Middle frontal gyrus (tissue), 1 donor: ENCODE measurements around the gene ABTB2.
"Not testable (repeated sequence)": the region's sequence is repeated elsewhere in the genome, so short reads cannot be mapped to it uniquely, and the experiment has no call there.

Experiments
- DNase-seq: peaks from one replicate; pipeline ENCODE4 v3.0.0-alpha.2; 2015; ENCODE audit warnings: low spot score; ENCODE audit errors: extremely low spot score

The ABTB2 gene

DNA sequence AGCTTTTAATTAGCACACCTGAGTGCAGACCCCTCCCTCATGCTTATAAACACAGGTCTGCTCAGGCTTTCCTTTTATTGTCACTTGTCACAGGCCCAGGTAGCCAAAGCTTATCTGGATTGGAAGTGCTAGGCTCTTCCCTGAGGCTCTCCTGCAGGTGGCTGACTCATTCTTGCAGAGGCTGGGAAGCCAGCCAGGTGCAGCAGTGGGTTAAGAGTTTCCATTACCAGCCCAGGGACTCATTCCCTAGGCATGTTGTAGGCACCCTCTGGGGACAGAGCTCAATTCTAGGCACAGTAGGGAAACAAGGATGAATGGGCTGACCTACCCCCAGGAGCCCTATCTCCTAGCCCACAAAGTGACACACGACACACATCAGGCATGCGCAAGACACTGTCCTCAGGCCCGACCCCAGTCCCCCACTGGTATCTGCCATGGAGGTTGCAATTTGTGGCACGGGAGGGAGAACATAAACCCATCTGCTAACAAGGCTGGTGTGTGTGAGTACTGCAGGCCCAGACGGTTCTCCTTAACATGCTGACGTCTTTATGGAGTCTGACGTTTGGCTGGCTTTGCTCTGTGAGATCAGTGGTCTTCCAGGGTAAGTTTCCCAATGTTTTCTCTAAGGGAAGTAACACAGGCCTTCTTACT is 94.2 kb downstream of the ABTB2 start:
- DNase-seq = no peak

DNA sequence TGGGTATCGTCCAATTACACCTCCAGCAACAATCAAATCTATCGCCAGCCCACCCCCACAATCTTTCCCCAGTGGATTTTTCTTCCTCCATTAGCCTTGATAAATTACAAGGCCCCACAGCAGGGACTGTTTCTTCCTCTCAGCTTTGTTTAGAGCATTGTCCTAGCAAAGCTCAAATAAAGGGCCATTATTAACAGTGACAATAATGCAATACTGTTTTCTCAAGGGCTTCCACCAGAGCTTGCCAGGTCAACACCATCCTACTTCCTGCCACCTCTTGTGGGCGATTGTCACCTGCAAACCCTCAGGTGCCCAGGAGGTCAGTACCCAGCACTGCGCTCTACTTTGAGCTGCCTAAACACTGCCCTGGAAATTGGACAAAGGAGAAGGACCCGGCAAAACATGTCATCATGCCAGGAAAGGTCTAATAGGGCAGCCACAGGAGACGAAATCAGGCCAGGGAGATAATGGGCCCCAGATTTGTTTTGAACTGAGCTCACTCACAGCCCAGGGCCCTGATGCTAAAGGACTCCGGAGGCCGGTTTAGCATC is 95.2 kb downstream of the ABTB2 start:
- peak; percentile 50 for DNase-seq

DNA sequence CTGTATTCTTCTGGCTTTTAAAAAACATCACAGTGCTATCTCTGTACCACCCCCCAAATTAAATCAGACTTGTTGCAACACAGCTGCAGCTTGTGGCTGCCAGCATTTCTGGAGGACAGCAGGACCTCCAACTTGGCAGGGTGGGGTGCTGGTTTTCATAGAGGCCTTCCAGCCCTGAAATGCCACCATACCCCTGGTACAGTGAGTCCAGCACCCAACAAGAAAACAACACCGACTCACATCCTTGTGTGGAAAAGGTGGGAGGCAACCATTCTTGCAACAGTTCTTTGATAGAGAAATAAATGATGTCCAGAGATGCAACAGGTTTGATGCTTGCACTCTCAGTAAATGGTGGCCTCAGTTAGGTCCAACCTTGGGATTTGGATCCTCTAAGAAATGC is 96.0 kb downstream of the ABTB2 start:
- no peak for DNase-seq

- no peak for DNase-seq
Observed at GRCh38 chr11:34261095-34261494, 96.7 kb downstream of the ABTB2 start.

GRCh38 chr11:34260072-34260575 is 97.7 kb downstream of the ABTB2 start:
- no peak for DNase-seq

DNA sequence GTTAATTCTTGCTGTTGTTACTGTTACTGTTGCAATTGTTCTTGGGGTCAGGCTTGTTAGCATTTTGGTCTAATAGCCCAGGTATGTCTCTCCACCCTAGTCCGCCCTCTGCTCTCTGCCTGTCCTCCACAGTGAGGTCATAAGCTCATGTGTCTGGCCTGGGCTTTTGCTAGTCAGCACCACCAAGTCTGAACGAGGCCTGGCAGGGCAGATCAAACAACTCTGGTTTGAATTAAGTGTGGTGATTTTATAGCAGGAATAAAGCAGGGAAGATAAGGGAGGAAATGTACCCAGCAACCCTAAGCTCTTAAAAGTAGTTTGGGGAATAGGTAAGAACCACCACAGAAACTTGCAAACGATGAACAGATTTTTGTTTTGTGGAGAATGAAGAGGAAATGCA is 98.7 kb downstream of the ABTB2 start:
- no peak for DNase-seq

- no peak for DNase-seq
Observed at GRCh38 chr11:34256626-34257025, 101.2 kb downstream of the ABTB2 start.

DNA sequence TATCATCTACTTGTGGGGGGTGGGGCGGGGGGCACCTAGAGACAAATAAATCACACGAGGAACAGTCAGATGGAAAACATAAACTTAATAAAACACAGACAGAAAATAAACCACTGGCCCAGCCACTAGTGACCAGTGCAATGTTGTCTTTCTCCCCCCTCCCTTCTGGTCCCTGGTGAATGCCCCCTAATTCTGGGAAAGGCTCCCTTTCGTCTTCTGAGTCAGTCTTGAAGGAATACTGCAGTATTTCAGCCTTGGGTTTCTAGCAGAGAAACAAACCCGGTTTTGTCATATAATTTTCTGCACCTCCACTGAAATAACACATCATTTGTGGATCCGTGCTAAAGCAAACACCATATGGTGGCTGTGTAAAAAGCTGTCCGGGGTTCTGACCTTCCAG is 101.7 kb downstream of the ABTB2 start:
- DNase-seq = no peak

GRCh38 chr11:34255101-34255500 is 102.7 kb downstream of the ABTB2 start:
- DNase-seq = no peak

GRCh38 chr11:34254011-34254410 is 103.8 kb downstream of the ABTB2 start:
- DNase-seq = no peak

DNA sequence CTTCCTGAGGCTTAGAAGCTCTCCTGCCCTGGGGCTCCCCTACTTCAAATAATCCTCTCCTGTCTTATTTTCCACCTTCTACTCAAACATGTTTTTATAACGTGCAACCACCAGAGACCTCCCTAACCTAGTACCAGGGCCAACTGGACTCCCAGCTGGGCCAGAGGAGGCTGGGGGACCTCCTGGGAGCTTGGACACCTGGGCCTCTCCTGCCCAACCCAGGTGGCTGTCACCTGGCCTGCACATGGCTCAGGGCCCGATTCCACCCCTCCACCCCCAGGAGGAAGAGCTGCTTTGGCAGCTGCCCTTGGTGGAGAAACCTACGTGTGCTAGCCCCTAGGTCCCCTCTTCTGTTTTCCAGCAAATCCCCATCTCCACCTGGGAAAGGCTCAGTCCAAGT is 105.2 kb downstream of the ABTB2 start:
- DNase-seq = no peak

DNA sequence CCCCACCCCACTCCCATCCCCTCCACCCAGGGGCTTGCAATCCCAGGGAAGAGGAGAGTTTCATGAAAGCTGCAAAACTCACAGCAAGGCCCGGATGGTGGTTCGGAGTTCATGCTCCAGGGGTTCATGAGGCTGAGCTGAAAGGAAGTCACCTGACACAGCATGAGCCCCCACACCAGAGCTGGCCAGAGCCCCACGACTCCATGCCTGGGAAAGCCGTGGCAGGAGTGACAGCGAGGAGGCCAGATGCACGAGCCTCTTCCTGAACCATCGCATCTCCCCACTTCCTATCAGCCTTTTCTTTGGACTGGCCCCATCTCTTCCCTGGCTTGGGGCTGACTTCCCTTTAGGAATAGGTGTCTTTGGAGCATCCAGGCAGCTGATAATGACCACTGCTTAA is 105.8 kb downstream of the ABTB2 start:
- no peak for DNase-seq

DNA sequence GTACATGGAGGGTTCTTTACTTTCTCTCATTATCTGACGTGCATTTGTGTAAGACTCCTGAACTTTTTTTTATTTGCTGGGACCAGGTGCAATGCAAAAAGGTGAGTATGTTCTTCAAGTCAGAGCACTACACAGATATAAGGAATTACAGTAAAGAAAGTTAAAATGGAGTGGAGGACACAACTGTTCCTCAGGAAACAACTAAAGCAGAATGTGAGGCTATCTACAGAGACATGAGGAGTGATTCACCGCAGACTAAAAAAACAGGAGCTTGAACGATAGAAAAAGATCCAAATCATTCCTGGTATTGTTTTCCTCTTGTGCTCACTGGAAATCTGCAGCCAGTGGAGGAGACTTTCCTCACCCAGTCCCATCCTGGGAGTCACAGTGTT is 106.2 kb downstream of the ABTB2 start:
- no peak for DNase-seq

DNA sequence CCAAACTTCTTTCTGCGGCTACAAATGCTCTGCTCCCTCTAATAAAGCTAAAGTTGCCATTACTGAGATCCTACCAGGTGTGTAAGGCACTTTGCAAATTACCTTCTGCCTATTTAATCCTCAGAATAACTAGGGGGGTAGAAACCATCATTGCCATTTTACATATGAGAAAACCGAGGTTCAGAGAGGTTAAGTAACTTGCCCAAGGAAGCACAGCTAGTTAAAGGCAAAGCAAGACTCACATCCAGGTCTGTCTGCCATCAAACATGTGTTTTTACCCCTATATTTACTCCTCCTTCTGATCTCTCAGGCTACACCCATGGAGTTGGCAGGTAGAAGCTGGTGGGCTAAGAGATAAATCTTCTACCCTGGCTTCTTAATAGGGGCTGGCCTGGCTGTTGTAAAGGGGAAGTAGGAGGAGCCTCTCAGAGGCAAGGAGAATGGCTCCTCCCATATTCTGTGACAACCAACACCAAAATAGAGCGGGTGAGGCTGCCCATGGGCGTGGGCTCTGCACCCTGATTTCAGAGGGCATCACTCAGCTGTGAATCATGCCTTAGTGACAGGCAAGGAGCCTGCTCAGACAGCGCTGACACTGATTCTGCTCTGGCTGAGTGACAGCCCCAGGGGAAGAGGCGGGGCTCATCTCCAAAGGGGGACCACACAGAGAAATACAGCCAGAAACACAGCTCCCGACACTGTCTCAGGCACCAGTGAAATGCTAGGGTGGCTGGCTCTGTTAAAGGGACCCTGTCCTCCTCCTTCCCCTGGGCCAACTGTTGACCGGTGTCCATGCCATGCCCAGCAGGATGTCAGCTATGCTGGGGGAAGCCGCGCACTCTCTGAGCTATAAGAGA is 106.8 kb downstream of the ABTB2 start:
- DNase-seq = no peak

GRCh38 chr11:34250211-34250610 is 107.6 kb downstream of the ABTB2 start:
- DNase-seq = no peak

- no peak for DNase-seq
Observed at GRCh38 chr11:34249439-34249838, 108.4 kb downstream of the ABTB2 start.

GRCh38 chr11:34246511-34246910 is 111.3 kb downstream of the ABTB2 start:
- DNase-seq = not testable (repeated sequence)

DNA sequence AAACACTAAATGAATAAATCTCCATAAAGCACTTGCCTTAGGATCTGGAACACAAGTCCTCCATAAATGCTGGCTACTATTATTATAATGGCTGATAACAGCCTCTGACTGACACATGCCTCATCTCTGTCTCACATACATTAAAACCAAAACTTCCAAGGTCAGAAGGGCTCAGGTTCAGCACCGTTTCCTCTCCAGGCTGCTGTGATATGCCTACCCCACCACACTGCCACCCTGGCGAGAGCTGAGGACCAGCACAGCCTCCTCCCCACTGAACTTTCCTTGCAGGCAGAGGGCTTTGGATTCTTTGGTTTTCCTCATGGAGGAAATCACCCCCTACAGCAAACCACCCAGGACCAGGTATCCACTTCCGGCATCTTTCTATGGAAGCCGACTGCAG is 112.8 kb downstream of the ABTB2 start:
- no peak for DNase-seq

DNA sequence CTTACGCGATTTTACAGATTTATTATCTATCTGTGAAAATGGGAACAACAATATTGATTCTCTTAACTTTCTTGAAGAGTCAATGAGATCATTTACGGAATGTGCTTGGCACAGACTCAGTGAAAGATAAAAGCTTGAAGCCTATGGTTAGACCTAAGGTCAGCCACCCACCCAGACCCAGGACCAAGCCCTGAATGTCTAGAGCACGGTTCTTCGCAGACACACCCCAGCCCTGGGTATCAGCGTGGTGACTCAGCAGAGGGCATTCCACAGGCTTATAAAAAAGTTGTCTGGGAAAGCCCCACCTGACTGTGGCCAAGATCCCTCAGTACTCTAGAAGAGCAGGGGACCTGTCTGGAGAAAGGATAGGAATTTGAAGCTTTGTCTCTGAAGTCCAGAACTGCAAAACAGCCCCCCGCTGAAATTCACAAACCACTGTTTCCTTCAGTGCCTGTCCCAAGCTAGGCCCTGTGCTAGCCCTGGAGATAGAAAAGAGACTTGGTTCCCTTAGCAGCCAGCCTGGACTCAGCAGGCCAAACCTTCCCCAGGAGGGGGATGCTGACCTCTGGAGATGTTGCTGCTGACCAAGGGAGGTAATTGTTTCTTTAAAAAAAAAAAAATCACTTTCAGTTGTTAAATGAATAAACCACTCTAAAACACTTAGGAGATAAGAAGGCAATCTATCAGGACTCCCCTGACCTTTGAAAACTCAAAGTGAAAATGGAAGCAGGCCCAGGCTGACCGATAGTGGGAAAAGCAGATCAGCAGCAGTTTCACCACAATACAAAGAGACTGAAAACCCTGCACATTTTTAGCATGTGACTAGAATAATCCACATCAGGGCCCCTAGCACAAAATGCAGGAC is 114.0 kb downstream of the ABTB2 start:
- no peak for DNase-seq

DNA sequence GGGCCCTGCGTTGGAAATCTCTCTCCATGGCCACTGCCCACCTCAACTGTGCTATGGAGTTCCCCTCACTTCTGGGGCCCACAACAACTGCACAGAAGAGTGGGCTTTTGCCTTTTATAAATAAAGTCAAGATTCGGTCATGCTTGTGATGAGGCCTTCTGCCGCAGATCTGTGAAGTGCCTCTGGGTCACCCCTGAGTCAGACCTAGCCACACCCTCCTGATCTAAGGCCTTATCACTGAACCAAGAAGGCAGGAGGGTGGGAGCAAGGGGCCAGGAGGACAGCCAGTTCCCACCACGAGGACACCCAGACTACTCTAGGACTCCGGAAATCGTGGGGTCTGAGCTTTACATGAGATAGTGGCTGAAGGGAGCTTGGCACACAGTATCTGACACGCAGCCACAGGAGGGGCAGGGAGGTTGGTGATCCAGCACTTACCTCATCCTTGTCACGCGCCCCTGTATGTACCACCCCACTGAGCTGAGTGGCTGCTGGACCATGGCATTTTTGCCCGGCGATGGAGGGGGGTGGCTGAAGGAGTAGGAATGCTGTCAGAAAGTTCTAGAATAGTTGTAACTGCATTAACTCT is 115.7 kb downstream of the ABTB2 start:
- no peak for DNase-seq

- no peak for DNase-seq
Observed at GRCh38 chr11:34240150-34240494, 117.7 kb downstream of the ABTB2 start.
